Stimulated activated CD4-positive, alpha-beta T cell treated with anti-CD3 and anti-CD28 coated beads, TNF-alpha, amount 100 ng/mL, for 4 hours (primary cell): ENCODE data around the gene KCNK3.

Experiments
- DNase-seq, 3 experiments: peaks; one replicate each; pipeline ENCODE4 v3.0.0-alpha.2; 2020; ENCODE audit warnings: low read depth in 3 of 3

KCNK3 gene

GRCh38 chr2:26687801-26688200, 4.7 kb upstream of the KCNK3 start:
- DNase-seq: no peak

DNA sequence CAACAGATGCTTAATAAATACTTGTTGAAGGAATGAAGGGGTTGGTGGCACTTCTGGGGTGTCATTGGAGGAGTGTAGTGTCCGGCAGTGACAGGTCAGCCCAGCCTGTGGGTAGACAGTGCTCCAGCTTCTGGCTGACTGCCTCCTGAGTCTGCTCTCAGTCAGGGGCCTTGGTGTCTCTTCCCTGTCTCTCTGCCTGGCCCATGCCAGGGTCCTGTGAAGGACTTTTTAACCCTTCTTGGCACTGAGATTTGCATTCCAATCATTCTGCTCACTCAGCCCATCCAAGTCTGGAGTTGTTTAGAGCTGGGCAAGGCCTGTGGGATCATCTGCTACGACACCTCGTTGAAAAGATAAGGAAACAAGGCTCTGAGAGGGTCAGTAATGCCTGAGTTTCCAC, 1.4 kb upstream of the KCNK3 start:
- no peak for DNase-seq

DNA sequence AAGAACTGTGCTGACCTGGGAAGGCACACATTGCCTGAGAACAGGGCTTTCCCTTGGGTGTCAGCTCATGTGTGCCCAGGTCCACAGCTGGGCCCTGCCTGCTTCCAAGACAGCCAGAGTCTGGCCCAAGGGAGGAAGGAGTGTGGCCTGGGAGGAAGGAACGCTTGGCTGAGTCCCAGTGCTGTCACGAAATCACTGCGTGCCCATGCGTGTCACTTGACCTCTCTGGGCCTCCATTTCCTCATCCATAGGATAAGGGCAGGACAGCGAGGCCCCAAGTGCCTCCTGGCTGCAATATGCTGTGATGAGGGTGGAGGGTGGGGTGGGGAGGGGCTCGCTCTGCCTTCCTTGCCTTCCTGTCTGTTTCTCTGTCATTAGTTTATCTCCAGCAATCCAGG, 642 bp upstream of the KCNK3 start:
- no peak for DNase-seq

- no peak for DNase-seq
Measured at GRCh38 chr2:26692897-26693849, 651 bp downstream of the KCNK3 start.

DNA sequence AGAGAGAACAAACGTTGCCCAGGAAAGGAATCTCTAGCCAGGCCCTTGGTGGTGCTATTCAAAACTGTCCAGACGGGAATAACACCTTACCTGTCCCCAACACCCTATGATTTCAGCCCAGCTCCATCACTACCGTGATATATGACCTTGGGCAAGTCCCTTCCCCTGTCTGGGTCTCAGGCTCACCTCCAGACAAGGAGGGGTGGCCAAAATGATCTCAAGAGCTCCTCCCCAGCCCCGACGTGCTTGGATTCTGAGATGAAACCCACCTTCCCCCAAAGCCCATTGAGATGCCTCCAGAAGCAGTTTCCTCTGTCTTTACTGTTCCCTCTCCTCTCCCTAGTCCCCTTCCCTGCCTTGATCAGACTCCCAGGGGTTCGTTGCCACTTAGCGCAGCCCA, 1.5 kb downstream of the KCNK3 start:
- DNase-seq: no peak

- no peak for DNase-seq
Measured at GRCh38 chr2:26696351-26696816, 3.9 kb downstream of the KCNK3 start.

DNA sequence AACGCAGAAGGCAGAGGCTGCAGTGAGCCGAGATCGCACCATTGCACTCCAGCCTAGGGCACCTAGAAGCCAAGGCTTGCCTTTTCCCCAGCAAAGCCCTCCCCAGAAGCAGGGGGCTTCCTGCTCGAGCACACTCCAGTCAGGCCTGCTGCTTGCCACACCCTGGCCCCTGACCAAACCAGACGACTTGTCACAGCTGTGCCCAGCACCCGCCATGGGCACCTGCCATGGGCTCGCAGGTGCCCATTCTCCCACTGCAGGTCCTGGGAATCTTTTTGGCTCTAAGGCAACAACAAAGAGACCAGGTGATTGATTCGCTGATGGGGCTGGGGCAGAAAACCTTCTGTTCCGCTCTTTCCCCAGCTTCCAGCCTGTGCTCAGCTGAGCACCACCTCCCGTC, 4.9 kb downstream of the KCNK3 start:
- no peak for DNase-seq

DNA sequence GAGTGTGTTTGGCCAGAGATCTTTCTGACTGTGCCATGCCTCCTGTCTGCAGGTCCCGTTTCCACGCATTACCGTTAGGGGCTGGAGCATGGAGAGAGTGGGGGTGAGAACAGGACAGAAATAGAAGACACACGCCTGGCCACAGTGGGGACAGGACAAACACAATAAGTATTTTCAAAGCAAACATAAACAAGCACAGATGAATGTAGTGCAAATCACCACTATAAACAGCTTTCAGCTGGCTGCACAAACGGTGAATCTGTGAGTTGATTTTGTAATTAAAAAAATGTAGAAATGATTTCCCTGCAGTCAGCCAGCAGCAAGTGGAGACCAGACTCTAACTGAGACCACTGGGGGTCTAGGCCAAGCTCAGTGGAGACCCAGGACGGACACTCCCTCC, 6.8 kb downstream of the KCNK3 start:
- DNase-seq: no peak

- DNase-seq: no peak
Measured at GRCh38 chr2:26700078-26700477, 7.6 kb downstream of the KCNK3 start.

- DNase-seq: no peak
Measured at GRCh38 chr2:26701596-26701995, 9.1 kb downstream of the KCNK3 start.

- DNase-seq: no peak
Measured at GRCh38 chr2:26702025-26702424, 9.5 kb downstream of the KCNK3 start.

DNA sequence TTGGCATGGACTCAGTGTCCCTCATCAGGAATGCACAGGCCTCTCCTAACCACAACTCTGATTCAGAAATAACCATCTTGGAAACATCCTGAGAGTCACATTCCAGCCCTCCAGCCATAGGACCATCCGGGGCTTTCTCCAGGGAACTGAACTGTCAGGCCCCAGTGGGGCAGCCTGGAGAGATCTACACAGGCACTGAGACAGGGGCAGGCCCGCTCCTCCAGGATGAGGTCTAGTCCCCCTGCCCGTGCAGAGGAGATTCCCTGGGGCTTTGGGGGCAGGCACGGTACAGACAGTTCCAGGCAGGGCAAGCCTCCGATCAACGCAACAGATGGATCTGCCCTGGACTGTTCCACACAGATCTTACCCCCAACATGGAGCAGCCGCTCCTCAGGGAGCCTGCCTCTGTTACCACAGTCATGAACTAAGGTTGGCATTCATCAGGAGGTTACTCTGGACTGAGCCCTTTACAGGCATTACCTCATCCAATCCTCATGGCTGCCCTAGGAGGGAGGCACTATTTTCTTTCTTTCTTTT, 12.0 kb downstream of the KCNK3 start:
- no peak for DNase-seq

DNA sequence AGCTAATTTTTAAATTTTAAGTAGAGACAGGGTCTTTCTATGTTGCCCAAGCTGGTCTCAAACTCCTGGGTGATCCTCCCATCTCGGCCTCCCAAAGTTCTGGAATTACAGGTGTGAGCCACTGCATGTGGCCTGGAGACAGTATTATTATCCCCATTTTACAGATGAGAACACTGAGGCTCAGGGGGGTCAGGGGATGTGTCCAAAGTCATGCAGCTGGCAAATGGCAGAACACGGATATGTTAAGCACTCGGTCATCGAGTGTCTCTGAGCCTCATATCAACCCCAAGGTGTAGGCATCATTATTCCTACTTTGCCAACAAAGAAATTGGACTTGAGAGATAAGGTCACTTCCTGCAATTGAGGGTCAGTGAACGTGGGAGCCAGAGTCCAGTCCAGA, 12.6 kb downstream of the KCNK3 start:
- DNase-seq: no peak

DNA sequence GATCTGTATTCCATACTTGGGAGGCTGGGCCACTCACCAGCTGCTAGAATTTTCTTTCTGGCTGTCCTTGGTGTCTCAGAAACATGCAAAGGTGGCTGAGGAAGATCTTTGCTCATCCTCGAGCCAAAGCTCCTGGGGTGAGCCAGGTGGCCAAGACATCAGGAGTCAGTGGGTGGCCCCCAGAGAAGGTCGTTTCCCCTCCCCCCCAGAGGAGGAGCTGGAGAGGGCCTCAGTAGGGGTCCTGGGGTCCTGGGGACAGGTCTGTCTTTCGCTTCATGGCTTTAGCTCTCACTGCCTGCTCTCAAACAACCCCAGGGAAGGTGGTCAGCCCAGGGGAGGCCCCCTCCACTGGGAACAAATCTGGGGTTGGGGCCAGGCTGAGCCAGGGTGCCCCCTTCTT, 13.6 kb downstream of the KCNK3 start:
- DNase-seq: no peak

GRCh38 chr2:26706616-26707473, 14.3 kb downstream of the KCNK3 start:
- no peak for DNase-seq

DNA sequence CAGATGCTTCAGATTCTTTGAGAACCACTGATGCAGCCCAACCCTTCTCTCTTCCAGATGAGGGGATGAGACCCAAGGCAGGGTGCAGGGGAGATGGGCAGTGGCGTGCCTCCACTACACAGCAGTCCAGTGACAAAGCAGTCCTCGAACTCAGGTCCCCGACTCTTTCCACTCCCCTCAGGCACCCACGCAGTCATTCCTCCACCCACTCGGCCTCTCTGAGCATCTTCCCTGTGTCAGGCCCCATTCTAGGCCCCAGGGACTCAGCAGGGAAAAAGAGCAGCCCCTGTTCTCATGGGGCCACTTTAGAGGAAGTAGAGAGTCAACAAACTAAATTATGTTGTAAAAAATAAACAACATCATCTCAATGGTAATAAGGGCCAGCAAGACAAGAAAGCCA, 15.2 kb downstream of the KCNK3 start:
- DNase-seq: no peak

GRCh38 chr2:26708457-26708856, 15.9 kb downstream of the KCNK3 start:
- DNase-seq: no peak

- no peak for DNase-seq
Measured at GRCh38 chr2:26709323-26710110, 17.0 kb downstream of the KCNK3 start.

- no peak for DNase-seq
Measured at GRCh38 chr2:26710145-26710544, 17.6 kb downstream of the KCNK3 start.

- DNase-seq: no peak
Measured at GRCh38 chr2:26710743-26711456, 18.4 kb downstream of the KCNK3 start.
